ENCODE results near the gene LRFN2.

GRCh38 chr6:40489798-40490197 is 97.4 kb downstream of the LRFN2 start:
- TF ChIP-seq CTCF (IDR thresholded peaks at IDR 0.05) (no peak), POLR2A (IDR thresholded peaks at IDR 0.05) (no peak)
